A549 (cell line): ENCODE results near the gene RTEL1.

Experiments used
- JUN ChIP-seq, 2 experiments: fragments of >200 bp; sonication (Bioruptor Twin); formaldehyde crosslinking; IDR thresholded peaks; 2 replicates in 1 of 2; 3 replicates in 1 of 2; pipeline ENCODE4 v1.6.1; 2016 to 2017
- POLR2A ChIP-seq: IDR thresholded peaks from 2 replicates; pipeline ENCODE4 v1.6.1; 2012; ENCODE audit warnings: mild to moderate bottlenecking, low read length
- RAD21 ChIP-seq, 2 experiments: fragments of >200 bp in 1 of 2; sonication (Bioruptor Twin) in 1 of 2; formaldehyde crosslinking in 1 of 2; IDR thresholded peaks in 1 of 2; conservative IDR thresholded peaks in 1 of 2; 2 replicates in 1 of 2; 3 replicates in 1 of 2; pipeline ENCODE4 v1.6.1; 2012 to 2018; ENCODE audit warnings: inconsistent platforms in 1 of 2
- TF ChIP-seq, protein P1 (sequence below): fragments of >200 bp; sonication (Bioruptor Twin); formaldehyde crosslinking; IDR thresholded peaks from 3 replicates; pipeline ENCODE4 v1.5.1; 2016

DNA sequence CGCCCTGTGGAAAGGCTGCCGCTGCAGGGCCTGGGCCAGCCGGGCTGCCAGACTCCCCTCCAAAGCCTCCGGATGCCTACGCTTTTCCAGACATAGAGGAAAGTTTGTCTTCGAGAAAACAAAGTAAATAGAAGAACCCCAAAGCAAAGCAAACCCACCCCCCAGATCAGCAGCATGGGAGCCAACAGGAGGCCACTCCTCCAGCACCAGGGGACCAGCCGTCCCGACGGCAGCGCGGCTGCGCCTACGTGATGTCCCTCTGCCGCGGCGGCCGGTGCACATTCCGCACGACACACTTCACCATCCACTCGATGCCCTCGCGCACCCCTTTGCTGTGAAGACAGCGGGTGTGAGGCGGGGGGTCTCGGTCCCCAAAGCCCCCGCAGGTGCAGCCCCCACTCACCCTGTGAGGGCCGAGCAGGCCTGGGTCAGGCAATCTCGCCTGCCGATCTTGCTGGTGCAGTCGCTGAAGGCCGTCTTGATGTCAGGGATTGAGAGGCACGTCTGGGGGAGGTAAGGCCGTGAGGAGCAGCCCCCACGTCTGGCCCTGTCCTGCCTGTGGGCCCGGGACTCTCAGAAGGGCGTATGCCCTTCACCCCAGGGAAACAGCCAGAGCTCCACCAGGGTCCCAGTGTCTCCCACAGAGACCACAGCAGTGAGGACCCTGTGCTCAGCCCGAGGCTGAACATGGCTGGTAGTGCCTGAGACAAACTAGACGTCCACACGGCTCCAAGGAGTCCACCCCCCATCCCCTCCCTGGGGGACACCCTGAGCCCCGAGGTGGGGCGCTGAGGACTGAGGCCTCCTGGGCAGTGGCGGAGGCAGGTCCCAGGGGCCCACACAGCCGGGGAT, 42.3 kb downstream of the RTEL1 start:
- TF ChIP-seq RAD21 (conservative IDR thresholded peaks at IDR 0.05 in 1 of 2, IDR thresholded peaks at IDR 0.05 in 1 of 2), result no peak
- TF ChIP-seq JUN (IDR thresholded peaks at IDR 0.05), result no peak
- TF ChIP-seq, protein P1, sequence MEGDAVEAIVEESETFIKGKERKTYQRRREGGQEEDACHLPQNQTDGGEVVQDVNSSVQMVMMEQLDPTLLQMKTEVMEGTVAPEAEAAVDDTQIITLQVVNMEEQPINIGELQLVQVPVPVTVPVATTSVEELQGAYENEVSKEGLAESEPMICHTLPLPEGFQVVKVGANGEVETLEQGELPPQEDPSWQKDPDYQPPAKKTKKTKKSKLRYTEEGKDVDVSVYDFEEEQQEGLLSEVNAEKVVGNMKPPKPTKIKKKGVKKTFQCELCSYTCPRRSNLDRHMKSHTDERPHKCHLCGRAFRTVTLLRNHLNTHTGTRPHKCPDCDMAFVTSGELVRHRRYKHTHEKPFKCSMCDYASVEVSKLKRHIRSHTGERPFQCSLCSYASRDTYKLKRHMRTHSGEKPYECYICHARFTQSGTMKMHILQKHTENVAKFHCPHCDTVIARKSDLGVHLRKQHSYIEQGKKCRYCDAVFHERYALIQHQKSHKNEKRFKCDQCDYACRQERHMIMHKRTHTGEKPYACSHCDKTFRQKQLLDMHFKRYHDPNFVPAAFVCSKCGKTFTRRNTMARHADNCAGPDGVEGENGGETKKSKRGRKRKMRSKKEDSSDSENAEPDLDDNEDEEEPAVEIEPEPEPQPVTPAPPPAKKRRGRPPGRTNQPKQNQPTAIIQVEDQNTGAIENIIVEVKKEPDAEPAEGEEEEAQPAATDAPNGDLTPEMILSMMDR, result no peak
- TF ChIP-seq POLR2A, result no peak
